GM12878 (cell line): ENCODE data around the gene DNAJC12. TPM values are rescaled to one million over a fixed set of nuclear protein-coding genes. Genes with fewer than 3 reads are reported as not detected.

Source experiments
- ATAC-seq: fragments of 200-7000 bp; cut with Tn5 transposase; 3 replicates; pipeline ENCODE4 v1.9.1; 2020; ENCODE audit warnings: mild to moderate bottlenecking, moderate library complexity
- BruUV-seq: library from RNA; stranded (reverse); fragments of 400-500 nt; replicated peaks from 2 replicates; lab custom pipeline; 2021; lab: Mats Ljungman, UMichigan
- CTCF ChIA-PET: fragments of 300-600 bp; sonication (Branson Sonifier 250); formaldehyde crosslinking; extraction: SDS; loops from one replicate; lab custom pipeline; 2021; ENCODE audit warnings: inconsistent platforms; lab: Yijun Ruan, JAX
- POLR2A ChIA-PET: fragments of 350-600 bp; formaldehyde crosslinking; extraction: SDS; loops from one replicate; lab custom pipeline; 2021; ENCODE audit warnings: inconsistent platforms; lab: Charles Lee
- RAD21 ChIA-PET: fragments of 300-600 bp; sonication (Branson Sonifier 250); formaldehyde crosslinking; loops from one replicate; lab custom pipeline; 2023; ENCODE audit warnings: antibody characterized with exemption; ENCODE audit not compliant: unreplicated experiment; lab: Charles Lee
- SMC1A ChIA-PET: fragments of 300-600 bp; sonication (Branson Sonifier 250); formaldehyde crosslinking; loops from one replicate; lab custom pipeline; 2023; ENCODE audit not compliant: unreplicated experiment, uncharacterized antibody; lab: Charles Lee
- DNase-seq: peaks from one replicate; pipeline ENCODE4 v3.0.0-alpha.2; 2011; ENCODE audit warnings: low read depth, low spot score
- FAIRE-seq: peaks from 3 replicates; lab custom pipeline; 2011; peaks lifted over from hg19 to GRCh38; lab: Jason Lieb, UNC
- H2AFZ ChIP-seq: 2 replicates; pipeline ENCODE4 v1.6.0; 2011; ENCODE audit warnings: low read depth, low read length, control low read depth; ENCODE audit not compliant: control insufficient read depth
- H3K27ac ChIP-seq: 2 replicates; pipeline ENCODE4 v1.5.1; 2011; ENCODE audit warnings: control low read depth; ENCODE audit not compliant: control insufficient read depth, insufficient read depth
- H3K27me3 ChIP-seq, 2 experiments: replicated peaks in 1 of 2; 2 replicates each; pipeline versions ENCODE4 v1.6.0 to v1.6.1; 2011; ENCODE audit warnings: low read length in 1 of 2; ENCODE audit not compliant: control insufficient read depth in 2 of 2, insufficient read depth in 2 of 2
- H3K36me3 ChIP-seq, 2 experiments: 2 replicates each; pipeline ENCODE4 v1.5.1; 2011; ENCODE audit warnings: low read length in 1 of 2; ENCODE audit not compliant: control insufficient read depth in 2 of 2, insufficient read depth in 2 of 2
- H3K4me1 ChIP-seq: 2 replicates; pipeline ENCODE4 v1.6.1; 2011; ENCODE audit warnings: mild to moderate bottlenecking, low read length, moderate library complexity, mixed read lengths; ENCODE audit not compliant: control insufficient read depth, insufficient read depth
- H3K4me2 ChIP-seq: 2 replicates; pipeline ENCODE4 v1.6.0; 2011; ENCODE audit warnings: control low read depth; ENCODE audit not compliant: control insufficient read depth, insufficient read depth
- H3K4me3 ChIP-seq: fragments of 200-600 bp; sonication (generic); 2 replicates; pipeline ENCODE4 v1.5.1; 2016
- H3K79me2 ChIP-seq: 2 replicates; pipeline ENCODE4 v1.6.0; 2011; ENCODE audit warnings: low read length; ENCODE audit not compliant: control insufficient read depth, insufficient read depth
- H3K9ac ChIP-seq: 2 replicates; pipeline ENCODE4 v1.8.0; 2011; ENCODE audit warnings: low read length, control low read depth, mixed read lengths; ENCODE audit not compliant: control insufficient read depth, insufficient read depth
- H3K9me3 ChIP-seq: replicated peaks from 3 replicates; pipeline ENCODE4 v1.5.1; 2011; ENCODE audit warnings: mild to moderate bottlenecking, low read length; ENCODE audit not compliant: control insufficient read depth, insufficient read depth
- H4K20me1 ChIP-seq: 2 replicates; pipeline ENCODE4 v1.6.0; 2011; ENCODE audit not compliant: control insufficient read depth, insufficient read depth
- BMI1 ChIP-seq: fragments of 450-650 bp; IDR thresholded peaks from 2 replicates; pipeline ENCODE4 v1.6.1; 2016; ENCODE audit warnings: mild to moderate bottlenecking, moderate library complexity, borderline replicate concordance
- CBFB ChIP-seq: IDR thresholded peaks from 2 replicates; pipeline ENCODE4 v1.6.1; 2016; ENCODE audit warnings: antibody characterized with exemption, low read depth
- ESRRA ChIP-seq: IDR thresholded peaks from 2 replicates; pipeline ENCODE4 v1.6.1; 2012; ENCODE audit warnings: mild to moderate bottlenecking, low read length, improper control_type of control experiment
- GATAD2B ChIP-seq: fragments of 450-650 bp; conservative IDR thresholded peaks from 2 replicates; pipeline ENCODE4 v1.6.1; 2017; ENCODE audit warnings: low read depth, mild to moderate bottlenecking, moderate library complexity
- IKZF2 ChIP-seq, 2 experiments: fragments of 450-650 bp; IDR thresholded peaks; 2 replicates each; pipeline ENCODE4 v1.6.1; 2017; ENCODE audit warnings: mild to moderate bottlenecking in 2 of 2, moderate library complexity in 2 of 2
- MEF2B ChIP-seq: fragments of 450-650 bp; IDR thresholded peaks from 2 replicates; pipeline ENCODE4 v1.6.1; 2018; ENCODE audit warnings: mild to moderate bottlenecking, moderate library complexity; ENCODE audit not compliant: partially characterized antibody, poor library complexity, severe bottlenecking
- RBBP5 ChIP-seq: fragments of 200-600 bp; sonication (generic); conservative IDR thresholded peaks from 2 replicates; pipeline ENCODE4 v1.6.1; 2016
- RUNX3 ChIP-seq: IDR thresholded peaks from 2 replicates; pipeline ENCODE4 v1.6.1; 2012; ENCODE audit warnings: low read length, inconsistent platforms
- SIN3A ChIP-seq: IDR thresholded peaks from 2 replicates; pipeline ENCODE4 v1.6.1; 2012; ENCODE audit warnings: low read depth, low read length, improper control_type of control experiment
- SMARCA5 ChIP-seq: fragments of 450-650 bp; IDR thresholded peaks from 2 replicates; pipeline ENCODE4 v1.6.1; 2017; ENCODE audit warnings: mild to moderate bottlenecking
- STAT1 ChIP-seq: fragments of 450-650 bp; conservative IDR thresholded peaks from 2 replicates; pipeline ENCODE4 v1.6.1; 2014; ENCODE audit warnings: antibody characterized with exemption, mild to moderate bottlenecking
- SUZ12 ChIP-seq: fragments of 200-600 bp; sonication (generic); IDR thresholded peaks from one replicate; pipeline ENCODE4 v1.6.1; 2018; ENCODE audit warnings: antibody characterized with exemption, mild to moderate bottlenecking; ENCODE audit not compliant: unreplicated experiment
- TBL1XR1 ChIP-seq: IDR thresholded peaks from 2 replicates; pipeline ENCODE4 v1.6.1; 2012; ENCODE audit warnings: low read depth, low read length, improper control_type of control experiment
- ZNF217 ChIP-seq: fragments of 450-650 bp; IDR thresholded peaks from 2 replicates; pipeline ENCODE4 v1.6.1; 2017; ENCODE audit warnings: antibody characterized with exemption, mild to moderate bottlenecking
- WGBS: methylation state at CpG from one replicate; pipeline ENCODE4 v1.1.6; 2016; ENCODE audit warnings: low lambda C conversion rate; ENCODE audit not compliant: insufficient replicate concordance, insufficient coverage; ENCODE audit errors: missing lambda C conversion rate; 5-methylcytosine and 5-hydroxymethylcytosine counted together
- in situ Hi-C: fragments of 300-500 bp; cut with MboI; formaldehyde crosslinking; loops from 9 replicates; pipeline ENCODE4 v1.14.3; 2018; ENCODE audit warnings: mixed read lengths
- intact Hi-C: fragments of 100-400 bp; cut with micrococcal nuclease; formaldehyde crosslinking; loops from one replicate; pipeline ENCODE4 v1.14.2; 2022; ENCODE audit not compliant: unreplicated experiment
- polyA plus RNA-seq, 11 experiments: library from polyadenylated mRNA; depleted of rRNA in 4 of 11; unstranded in 6 of 11; stranded (reverse) in 5 of 11; fragments of >200 nt; fragmentation: Nextera tagmentation in 4 of 11; fragmentation: Illumina TruSeq in 1 of 11; extraction: Ambion mirVana in 4 of 11; extraction: Trizol in 1 of 11; gene quantifications; 1 replicate in 1 of 11; 2 replicates in 10 of 11; pipeline versions ENCODE4 v1.2.1 to v1.2.3, GENCODE V29; 2011 to 2016; ENCODE audit warnings: inconsistent platforms in 2 of 11, missing spikeins in 2 of 11, low read depth in 1 of 11
- total RNA-seq, 4 experiments: library from RNA; depleted of rRNA in 3 of 4; stranded (reverse); fragments of >200 nt in 3 of 4; fragmentation: Illumina TruSeq in 1 of 4; extraction: Trizol in 1 of 4; gene quantifications; 2 replicates each; pipeline versions ENCODE4 v1.2.1 to v1.2.3, GENCODE V29; 2013 to 2021
- TF ChIP-seq, protein P1 (sequence below): IDR thresholded peaks from 2 replicates; pipeline ENCODE4 v1.6.1; 2011; ENCODE audit warnings: mild to moderate bottlenecking, low read depth, low read length, moderate library complexity; ENCODE audit not compliant: insufficient replicate concordance
- TF ChIP-seq, protein P2 (sequence below): fragments of 450-650 bp; IDR thresholded peaks from 2 replicates; pipeline ENCODE4 v1.6.1; 2017; ENCODE audit warnings: mild to moderate bottlenecking, moderate library complexity
- TF ChIP-seq, protein P3 (sequence below): IDR thresholded peaks from 2 replicates; pipeline ENCODE4 v1.6.1; 2011; ENCODE audit warnings: borderline replicate concordance, low read depth, mild to moderate bottlenecking, moderate library complexity, mixed read lengths, low read length; ENCODE audit not compliant: insufficient read depth; ENCODE audit errors: extremely low read length

The DNAJC12 gene
- total and polyA plus RNA-seq, 10 of the 15 experiments (the other 5 are each of a cell fraction or from before 2014, with no cell fraction given): 1.1 to 4.5 (median 3.0) TPM

DNA sequence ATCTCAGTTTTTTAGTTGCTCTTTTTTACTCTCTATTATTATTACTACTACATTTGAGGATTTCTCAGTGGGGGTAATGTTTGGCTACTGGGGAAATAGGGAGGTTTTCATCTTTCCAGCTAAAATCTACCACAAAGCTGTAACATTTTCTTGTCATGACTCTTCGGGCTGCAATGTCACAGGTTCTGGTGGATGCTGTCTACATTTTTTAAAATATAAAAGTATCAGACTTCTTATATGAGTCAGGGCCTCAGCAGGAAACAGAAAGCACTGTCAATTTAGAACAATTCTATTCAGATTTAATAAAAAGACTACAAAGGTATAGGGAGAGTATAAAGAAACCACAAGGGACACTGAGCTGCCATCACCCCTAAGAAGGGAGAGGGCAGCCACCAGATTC lies 61.6 kb downstream of the DNAJC12 start (continued):
- TF ChIP-seq, protein P1, sequence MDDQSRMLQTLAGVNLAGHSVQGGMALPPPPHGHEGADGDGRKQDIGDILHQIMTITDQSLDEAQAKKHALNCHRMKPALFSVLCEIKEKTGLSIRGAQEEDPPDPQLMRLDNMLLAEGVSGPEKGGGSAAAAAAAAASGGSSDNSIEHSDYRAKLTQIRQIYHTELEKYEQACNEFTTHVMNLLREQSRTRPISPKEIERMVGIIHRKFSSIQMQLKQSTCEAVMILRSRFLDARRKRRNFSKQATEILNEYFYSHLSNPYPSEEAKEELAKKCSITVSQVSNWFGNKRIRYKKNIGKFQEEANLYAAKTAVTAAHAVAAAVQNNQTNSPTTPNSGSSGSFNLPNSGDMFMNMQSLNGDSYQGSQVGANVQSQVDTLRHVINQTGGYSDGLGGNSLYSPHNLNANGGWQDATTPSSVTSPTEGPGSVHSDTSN: no peak
- TF ChIP-seq RBBP5 (no peak), CBFB (no peak), ZNF217 (no peak), STAT1 (no peak), SMARCA5 (no peak), SUZ12 (no peak), BMI1 (no peak)
- TF ChIP-seq, all 136 proteins: peak for 0

DNA sequence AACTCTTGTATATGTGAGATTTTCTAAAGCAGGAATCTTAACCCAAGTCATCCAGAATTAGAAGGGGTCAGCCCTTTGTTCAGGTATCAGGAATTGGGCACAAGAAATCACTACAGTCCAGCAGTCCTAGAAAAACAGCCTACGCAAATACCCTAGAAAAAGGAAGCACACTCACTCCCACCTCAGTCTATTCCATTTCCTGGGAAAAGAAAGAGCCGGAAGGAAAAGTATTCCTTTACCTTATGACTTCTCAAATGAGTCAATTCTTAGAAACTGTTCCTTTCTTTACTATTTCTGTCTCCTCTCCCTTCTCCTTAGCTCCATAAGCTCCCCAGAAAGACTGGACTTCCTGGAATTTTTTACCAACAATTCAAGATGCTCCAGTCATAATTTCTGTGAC lies 62.7 kb downstream of the DNAJC12 start:
- BruUV-seq: no TSS peak
- Histone ChIP-seq H3K36me3 (no peaks in the 10 kb centered on the region), H3K4me2 (no peak overlapping the region), H3K27ac (no peak overlapping the region), H2AFZ (no peak overlapping the region), H3K9ac (no peak overlapping the region), H4K20me1 (no peaks in the 10 kb centered on the region), H3K9me3 (no peaks in the 10 kb centered on the region), H3K4me1 (peaks cover 36% of the 10 kb centered on the region), H3K79me2 (no peaks in the 10 kb centered on the region), H3K27me3 (no peaks in the 10 kb centered on the region), H3K4me3 (no peak overlapping the region)
- ChIA-PET CTCF (interaction anchor here (0.6 to 13.0 kb wide), 3 partner anchors 9 to 112 kb away, joined by 5 to 573 read pairs (median 311); partner anchors contain the start of gene CTNNA3), POLR2A (no interaction called here), RAD21 (interaction anchor here (0.9 to 6.3 kb wide), 3 partner anchors 9 to 78 kb away, joined by 3 to 292 read pairs (median 3); partner anchors contain the start of gene CTNNA3), SMC1A (interaction anchor here (6.7 to 17.2 kb wide), 2 partner anchors 80 to 109 kb away, joined by 47 to 448 read pairs; partner anchors contain the start of gene CTNNA3)
- TF ChIP-seq, protein P2, sequence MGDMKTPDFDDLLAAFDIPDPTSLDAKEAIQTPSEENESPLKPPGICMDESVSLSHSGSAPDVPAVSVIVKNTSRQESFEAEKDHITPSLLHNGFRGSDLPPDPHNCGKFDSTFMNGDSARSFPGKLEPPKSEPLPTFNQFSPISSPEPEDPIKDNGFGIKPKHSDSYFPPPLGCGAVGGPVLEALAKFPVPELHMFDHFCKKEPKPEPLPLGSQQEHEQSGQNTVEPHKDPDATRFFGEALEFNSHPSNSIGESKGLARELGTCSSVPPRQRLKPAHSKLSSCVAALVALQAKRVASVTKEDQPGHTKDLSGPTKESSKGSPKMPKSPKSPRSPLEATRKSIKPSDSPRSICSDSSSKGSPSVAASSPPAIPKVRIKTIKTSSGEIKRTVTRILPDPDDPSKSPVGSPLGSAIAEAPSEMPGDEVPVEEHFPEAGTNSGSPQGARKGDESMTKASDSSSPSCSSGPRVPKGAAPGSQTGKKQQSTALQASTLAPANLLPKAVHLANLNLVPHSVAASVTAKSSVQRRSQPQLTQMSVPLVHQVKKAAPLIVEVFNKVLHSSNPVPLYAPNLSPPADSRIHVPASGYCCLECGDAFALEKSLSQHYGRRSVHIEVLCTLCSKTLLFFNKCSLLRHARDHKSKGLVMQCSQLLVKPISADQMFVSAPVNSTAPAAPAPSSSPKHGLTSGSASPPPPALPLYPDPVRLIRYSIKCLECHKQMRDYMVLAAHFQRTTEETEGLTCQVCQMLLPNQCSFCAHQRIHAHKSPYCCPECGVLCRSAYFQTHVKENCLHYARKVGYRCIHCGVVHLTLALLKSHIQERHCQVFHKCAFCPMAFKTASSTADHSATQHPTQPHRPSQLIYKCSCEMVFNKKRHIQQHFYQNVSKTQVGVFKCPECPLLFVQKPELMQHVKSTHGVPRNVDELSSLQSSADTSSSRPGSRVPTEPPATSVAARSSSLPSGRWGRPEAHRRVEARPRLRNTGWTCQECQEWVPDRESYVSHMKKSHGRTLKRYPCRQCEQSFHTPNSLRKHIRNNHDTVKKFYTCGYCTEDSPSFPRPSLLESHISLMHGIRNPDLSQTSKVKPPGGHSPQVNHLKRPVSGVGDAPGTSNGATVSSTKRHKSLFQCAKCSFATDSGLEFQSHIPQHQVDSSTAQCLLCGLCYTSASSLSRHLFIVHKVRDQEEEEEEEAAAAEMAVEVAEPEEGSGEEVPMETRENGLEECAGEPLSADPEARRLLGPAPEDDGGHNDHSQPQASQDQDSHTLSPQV: no peak
- TF ChIP-seq MEF2B (no peak), IKZF2 (IDR thresholded peaks at IDR 0.05) (no peak), ZNF217 (no peak), RUNX3 (no peak), GATAD2B (no peak), SIN3A (no peak), ESRRA (no peak), TBL1XR1 (no peak)
- TF ChIP-seq, protein P3, sequence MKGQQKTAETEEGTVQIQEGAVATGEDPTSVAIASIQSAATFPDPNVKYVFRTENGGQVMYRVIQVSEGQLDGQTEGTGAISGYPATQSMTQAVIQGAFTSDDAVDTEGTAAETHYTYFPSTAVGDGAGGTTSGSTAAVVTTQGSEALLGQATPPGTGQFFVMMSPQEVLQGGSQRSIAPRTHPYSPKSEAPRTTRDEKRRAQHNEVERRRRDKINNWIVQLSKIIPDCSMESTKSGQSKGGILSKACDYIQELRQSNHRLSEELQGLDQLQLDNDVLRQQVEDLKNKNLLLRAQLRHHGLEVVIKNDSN: no peak
- intact Hi-C loops: no loop called here
- DNase-seq (no peak), FAIRE-seq (no peak), ATAC-seq (no peak)
- in situ Hi-C loops: loop anchor here (5.0 to 10.0 kb wide), 2 partner anchors 78 to 250 kb away; partner anchors contain the start of gene CTNNA3
- 79% methylated on average over 2 of the region's 2 CpGs for WGBS
